K562 (cell line): ENCODE results near the gene NOS2. TPM values are rescaled to one million over a fixed set of nuclear protein-coding genes. Genes with fewer than 3 reads are reported as not detected.

Experiments
- GTF3C2 ChIP-seq: IDR thresholded peaks from 3 replicates; pipeline ENCODE4 v1.6.1; 2011; ENCODE audit warnings: borderline replicate concordance, mild to moderate bottlenecking, moderate library complexity; ENCODE audit not compliant: insufficient read length; ENCODE audit errors: extremely low read depth
- HMGN3 ChIP-seq: IDR thresholded peaks from 2 replicates; pipeline ENCODE4 v1.6.1; 2011; ENCODE audit warnings: borderline replicate concordance, low read depth, mild to moderate bottlenecking, mixed read lengths, low read length; ENCODE audit not compliant: insufficient read length; ENCODE audit errors: extremely low read depth
- MYC ChIP-seq, 2 experiments: fragments of 250-450 bp in 1 of 2; sonication (Bioruptor Pico) in 1 of 2; IDR thresholded peaks; 2 replicates each; pipeline versions ENCODE4 v1.5.1 to v1.6.1; 2012 to 2021; ENCODE audit warnings: low read depth in 2 of 2, borderline replicate concordance in 1 of 2, improper control_type of control experiment in 1 of 2, low read length in 1 of 2, mild to moderate bottlenecking in 1 of 2, moderate library complexity in 1 of 2
- polyA plus RNA-seq, 8 experiments: library from polyadenylated mRNA; depleted of rRNA in 4 of 8; stranded (reverse) in 5 of 8; unstranded in 3 of 8; fragments of >200 nt; fragmentation: Nextera tagmentation in 2 of 8; fragmentation: Illumina TruSeq in 1 of 8; extraction: Ambion mirVana in 2 of 8; extraction: Trizol in 1 of 8; gene quantifications; 2 replicates each; pipeline versions ENCODE4 v1.2.1 to v1.2.3, GENCODE V29; 2011 to 2014; ENCODE audit warnings: inconsistent platforms in 1 of 8, missing spikeins in 1 of 8
- total RNA-seq, 7 experiments: library from RNA; depleted of rRNA in 6 of 7; stranded (reverse); fragments of >200 nt in 6 of 7; fragmentation: Illumina TruSeq in 2 of 7; extraction: Trizol in 2 of 7; gene quantifications; 2 replicates each; pipeline versions ENCODE4 v1.2.1 to v1.2.3, GENCODE V29; 2011 to 2021; ENCODE audit warnings: low replicate concordance in 1 of 7
- TF ChIP-seq, protein P1 (sequence below): sonication (generic); formaldehyde crosslinking; IDR thresholded peaks from 2 replicates; pipeline ENCODE4 v1.8.0; 2022; ENCODE audit warnings: mild to moderate bottlenecking, missing genetic modification reagents

NOS2 gene
- total and polyA plus RNA-seq, 9 of the 15 experiments (the other 6 are each of a cell fraction or from before 2014, with no cell fraction given) = not detected

DNA sequence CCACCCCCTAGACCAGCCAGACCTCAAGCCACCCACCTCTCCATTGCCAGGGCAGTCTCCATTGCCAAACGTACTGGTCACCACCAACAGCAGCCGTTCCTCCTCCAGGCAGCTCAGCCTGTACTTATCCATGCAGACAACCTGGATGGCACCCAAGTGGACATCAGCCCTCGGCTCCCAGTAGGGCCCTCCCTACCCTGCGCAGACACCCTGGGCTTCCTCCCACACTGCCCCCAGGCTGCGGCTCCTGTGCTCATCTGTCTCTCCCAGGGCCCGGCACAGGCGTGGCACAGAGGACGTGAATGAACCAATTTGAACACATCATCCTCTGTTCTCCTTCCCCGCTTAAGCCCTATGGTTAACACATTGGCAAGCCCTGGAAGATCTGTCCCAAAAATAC, 29.5 kb downstream of the NOS2 start (continued):
- TF ChIP-seq, protein P1, sequence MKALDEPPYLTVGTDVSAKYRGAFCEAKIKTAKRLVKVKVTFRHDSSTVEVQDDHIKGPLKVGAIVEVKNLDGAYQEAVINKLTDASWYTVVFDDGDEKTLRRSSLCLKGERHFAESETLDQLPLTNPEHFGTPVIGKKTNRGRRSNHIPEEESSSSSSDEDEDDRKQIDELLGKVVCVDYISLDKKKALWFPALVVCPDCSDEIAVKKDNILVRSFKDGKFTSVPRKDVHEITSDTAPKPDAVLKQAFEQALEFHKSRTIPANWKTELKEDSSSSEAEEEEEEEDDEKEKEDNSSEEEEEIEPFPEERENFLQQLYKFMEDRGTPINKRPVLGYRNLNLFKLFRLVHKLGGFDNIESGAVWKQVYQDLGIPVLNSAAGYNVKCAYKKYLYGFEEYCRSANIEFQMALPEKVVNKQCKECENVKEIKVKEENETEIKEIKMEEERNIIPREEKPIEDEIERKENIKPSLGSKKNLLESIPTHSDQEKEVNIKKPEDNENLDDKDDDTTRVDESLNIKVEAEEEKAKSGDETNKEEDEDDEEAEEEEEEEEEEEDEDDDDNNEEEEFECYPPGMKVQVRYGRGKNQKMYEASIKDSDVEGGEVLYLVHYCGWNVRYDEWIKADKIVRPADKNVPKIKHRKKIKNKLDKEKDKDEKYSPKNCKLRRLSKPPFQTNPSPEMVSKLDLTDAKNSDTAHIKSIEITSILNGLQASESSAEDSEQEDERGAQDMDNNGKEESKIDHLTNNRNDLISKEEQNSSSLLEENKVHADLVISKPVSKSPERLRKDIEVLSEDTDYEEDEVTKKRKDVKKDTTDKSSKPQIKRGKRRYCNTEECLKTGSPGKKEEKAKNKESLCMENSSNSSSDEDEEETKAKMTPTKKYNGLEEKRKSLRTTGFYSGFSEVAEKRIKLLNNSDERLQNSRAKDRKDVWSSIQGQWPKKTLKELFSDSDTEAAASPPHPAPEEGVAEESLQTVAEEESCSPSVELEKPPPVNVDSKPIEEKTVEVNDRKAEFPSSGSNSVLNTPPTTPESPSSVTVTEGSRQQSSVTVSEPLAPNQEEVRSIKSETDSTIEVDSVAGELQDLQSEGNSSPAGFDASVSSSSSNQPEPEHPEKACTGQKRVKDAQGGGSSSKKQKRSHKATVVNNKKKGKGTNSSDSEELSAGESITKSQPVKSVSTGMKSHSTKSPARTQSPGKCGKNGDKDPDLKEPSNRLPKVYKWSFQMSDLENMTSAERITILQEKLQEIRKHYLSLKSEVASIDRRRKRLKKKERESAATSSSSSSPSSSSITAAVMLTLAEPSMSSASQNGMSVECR (CRISPR knock-in tag) = no peak
- TF ChIP-seq GTF3C2 = no peak
- TF ChIP-seq MYC (IDR thresholded peaks at IDR 0.05; ENCODE audit: low read depth, low read length) = no peak
- TF ChIP-seq MYC (CRISPR knock-in tag; IDR thresholded peaks at IDR 0.05; ENCODE audit: borderline replicate concordance, low read depth) = no peak
- TF ChIP-seq HMGN3 = no peak
